ENCODE measurements around the gene DDX42.

DDX42 gene

GRCh38 chr17:63805591-63805990 lies 31.6 kb downstream of the DDX42 start:
- in situ Hi-C loops (cut with MboI; ENCODE audit: low sequenced_read_pairs, unreplicated experiment), result loop anchor here (25.0 kb wide), 1 partner anchor 368 kb away; the partner anchor contains the start of gene CYB561
- no peak for DNase-seq (ENCODE audit: low spot score)
- TF ChIP-seq CTCF (IDR thresholded peaks at IDR 0.05; ENCODE audit: borderline replicate concordance, control extremely low read depth, extremely low read depth, insufficient read depth, missing control alignments), result no peak

- in situ Hi-C loops (cut with MboI; ENCODE audit: low sequenced_read_pairs, unreplicated experiment), result loop anchor here (25.0 kb wide), 1 partner anchor 373 kb away; the partner anchor contains the start of gene CYB561
- no peak for TF ChIP-seq CTCF (IDR thresholded peaks at IDR 0.05; ENCODE audit: borderline replicate concordance, control extremely low read depth, extremely low read depth, insufficient read depth, missing control alignments)
Measured at GRCh38 chr17:63809970-63810369, 36.0 kb downstream of the DDX42 start.

GRCh38 chr17:63816123-63816522 lies 42.2 kb downstream of the DDX42 start:
- DNase-seq (ENCODE audit: low spot score), result no peak
- in situ Hi-C loops (cut with MboI; ENCODE audit: low sequenced_read_pairs, unreplicated experiment), result loop anchor here (25.0 kb wide), 1 partner anchor 379 kb away; the partner anchor contains the start of gene CYB561
- no peak for TF ChIP-seq CTCF (IDR thresholded peaks at IDR 0.05; ENCODE audit: borderline replicate concordance, control extremely low read depth, extremely low read depth, insufficient read depth, missing control alignments)

More at GRCh38 chr17:63809970-63810369, 36.0 kb downstream of the DDX42 start:
- no peak for DNase-seq (ENCODE audit: low spot score)

GRCh38 chr17:63816669-63817068 lies 42.7 kb downstream of the DDX42 start:
- in situ Hi-C loops (cut with MboI; ENCODE audit: low sequenced_read_pairs, unreplicated experiment), result loop anchor here (25.0 kb wide), 1 partner anchor 379 kb away; the partner anchor contains the start of gene CYB561
- DNase-seq (ENCODE audit: low spot score), result no peak

GRCh38 chr17:63817736-63818385 lies 43.9 kb downstream of the DDX42 start:
- no peak for TF ChIP-seq CTCF (IDR thresholded peaks at IDR 0.05; ENCODE audit: borderline replicate concordance, control extremely low read depth, extremely low read depth, insufficient read depth, missing control alignments)
- in situ Hi-C loops (cut with MboI; ENCODE audit: low sequenced_read_pairs, unreplicated experiment), result loop anchor here (25.0 kb wide), 1 partner anchor 381 kb away; the partner anchor contains the start of gene CYB561
- no peak for DNase-seq (ENCODE audit: low spot score)

More at GRCh38 chr17:63816669-63817068, 42.7 kb downstream of the DDX42 start:
- no peak for TF ChIP-seq CTCF (IDR thresholded peaks at IDR 0.05; ENCODE audit: borderline replicate concordance, control extremely low read depth, extremely low read depth, insufficient read depth, missing control alignments)

GRCh38 chr17:63819131-63819530 lies 45.2 kb downstream of the DDX42 start:
- no peak for DNase-seq (ENCODE audit: low spot score)
- no peak for TF ChIP-seq CTCF (IDR thresholded peaks at IDR 0.05; ENCODE audit: borderline replicate concordance, control extremely low read depth, extremely low read depth, insufficient read depth, missing control alignments)
- in situ Hi-C loops (cut with MboI; ENCODE audit: low sequenced_read_pairs, unreplicated experiment), result loop anchor here (25.0 kb wide), 1 partner anchor 382 kb away; the partner anchor contains the start of gene CYB561
